Fibroblast of villous mesenchyme (primary cell): ENCODE measurements around the gene GPR153. TPM values are rescaled to one million over a fixed set of nuclear protein-coding genes. Genes with fewer than 3 reads are reported as not detected.

Source experiments
- DNase-seq: peaks from one replicate; pipeline ENCODE4 v3.0.0-alpha.2; 2010; ENCODE audit warnings: low read depth
- H3K4me3 ChIP-seq: 2 replicates; pipeline ENCODE4 v1.5.1; 2011; ENCODE audit warnings: low read depth, mild to moderate bottlenecking, low read length
- CTCF ChIP-seq: IDR thresholded peaks from 2 replicates; pipeline ENCODE4 v1.5.1; 2012; ENCODE audit warnings: low read depth, mild to moderate bottlenecking, low read length; ENCODE audit not compliant: insufficient read depth
- total RNA-seq: library from RNA; depleted of rRNA; stranded (reverse); fragments of >200 nt; gene quantifications from 2 replicates; pipeline ENCODE4 v1.2.3, GENCODE V29; 2012

Gene GPR153
- total RNA-seq, 1 donor: 5.2 TPM

DNA sequence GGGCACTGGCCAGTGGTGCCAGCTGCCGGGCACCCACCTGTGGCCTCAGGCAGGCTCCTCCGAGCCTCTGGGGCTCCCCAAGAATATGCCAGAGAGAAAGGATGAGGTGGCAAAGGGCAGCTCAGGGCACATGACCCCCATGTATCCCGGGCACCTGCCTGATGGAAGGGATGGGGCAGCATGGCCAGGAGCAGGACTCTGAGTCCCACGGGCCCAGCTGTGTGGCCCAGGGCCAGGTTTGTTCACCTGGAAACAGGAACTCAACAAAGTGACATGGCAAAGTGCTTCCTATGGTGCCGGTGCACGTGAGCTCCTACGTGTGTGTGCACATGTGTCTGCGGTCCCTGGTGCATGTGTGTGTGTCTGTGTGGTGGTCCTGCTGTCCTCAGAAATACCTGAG, 9.5 kb upstream of the GPR153 start:
- TF ChIP-seq CTCF: no peak
- no peak overlapping the region for H3K4me3 ChIP-seq
- no peak for DNase-seq

DNA sequence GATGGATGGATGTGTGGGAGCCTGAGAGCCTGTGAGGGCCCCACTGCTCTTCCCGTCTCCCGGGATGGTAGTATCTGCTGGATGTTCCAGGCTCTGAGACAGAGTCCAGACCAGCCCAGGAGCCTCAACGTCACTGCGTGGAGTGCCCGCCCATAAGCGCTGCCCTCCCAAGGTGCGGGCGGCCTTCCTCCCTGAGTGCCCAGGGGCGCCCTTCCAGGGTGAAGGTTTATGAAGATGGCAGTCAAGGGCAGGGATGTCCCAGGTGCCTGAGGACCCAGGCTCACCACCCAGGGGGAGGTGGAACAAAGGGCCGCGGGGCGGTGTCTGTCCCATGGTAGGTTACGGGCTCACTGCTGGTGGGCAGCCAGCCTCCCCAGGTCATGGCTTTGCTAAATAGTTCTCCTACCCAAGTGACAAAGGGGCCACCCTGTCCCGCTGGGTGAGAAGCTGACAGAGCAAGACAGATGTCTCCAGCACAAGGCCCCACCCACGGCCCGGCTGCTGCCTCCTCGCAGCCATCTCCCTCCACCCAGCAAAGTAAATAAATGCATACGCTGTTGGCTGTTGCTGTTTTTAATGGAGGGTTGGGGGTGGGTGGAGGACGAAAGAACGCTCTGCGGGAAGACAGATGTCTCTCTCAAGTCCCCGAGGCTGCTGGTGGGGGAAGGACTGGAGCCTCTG, 9.0 kb upstream of the GPR153 start:
- TF ChIP-seq CTCF: no peak
- no peak for DNase-seq
- H3K4me3 ChIP-seq: no peak overlapping the region

DNA sequence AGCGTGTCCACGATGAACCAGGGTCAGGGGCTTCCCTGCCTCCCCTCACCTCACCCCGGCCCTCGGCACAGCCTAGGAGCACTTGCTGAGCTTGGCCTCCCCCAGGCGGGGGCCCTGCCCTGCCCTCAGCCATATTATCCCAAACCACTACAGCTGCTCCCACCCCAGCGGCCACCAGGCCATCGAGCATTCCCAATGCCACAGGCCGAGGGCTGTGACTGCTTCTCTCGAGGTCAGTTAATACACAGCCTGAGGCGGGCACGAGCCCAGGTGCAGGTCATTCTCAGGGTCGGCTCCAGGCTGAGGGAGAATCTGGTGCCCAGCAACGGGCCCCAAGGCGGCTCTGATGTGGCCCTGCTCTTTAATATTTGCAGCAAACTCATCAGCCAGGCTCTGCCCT, 8.4 kb upstream of the GPR153 start:
- H3K4me3 ChIP-seq: no peak overlapping the region
- DNase-seq: no peak
- TF ChIP-seq CTCF: no peak

GRCh38 chr1:6268415-6268814, 7.5 kb upstream of the GPR153 start:
- peak; percentile 8 for TF ChIP-seq CTCF
- no peak overlapping the region for H3K4me3 ChIP-seq
- no peak for DNase-seq

GRCh38 chr1:6267686-6268322, 6.9 kb upstream of the GPR153 start:
- TF ChIP-seq CTCF: no peak
- no peak overlapping the region for H3K4me3 ChIP-seq
- no peak for DNase-seq

GRCh38 chr1:6266641-6267040, 5.7 kb upstream of the GPR153 start:
- DNase-seq: no peak
- no peak for TF ChIP-seq CTCF
- no peak overlapping the region for H3K4me3 ChIP-seq
